GM23248 (cell line): ENCODE measurements around the gene SDK2.

Experiments used
- EZH2 ChIP-seq: fragments of 200-600 bp; sonication (generic); IDR thresholded peaks from 2 replicates; pipeline ENCODE4 v1.6.1; 2018; ENCODE audit warnings: antibody characterized with exemption, mild to moderate bottlenecking; ENCODE audit not compliant: insufficient read depth, poor library complexity, severe bottlenecking
- EZH2phosphoT487 ChIP-seq: fragments of 200-600 bp; sonication (generic); IDR thresholded peaks from 2 replicates; pipeline ENCODE4 v1.6.1; 2018; ENCODE audit warnings: antibody characterized with exemption, moderate library complexity, mild to moderate bottlenecking, low read depth; ENCODE audit not compliant: insufficient read depth

DNA sequence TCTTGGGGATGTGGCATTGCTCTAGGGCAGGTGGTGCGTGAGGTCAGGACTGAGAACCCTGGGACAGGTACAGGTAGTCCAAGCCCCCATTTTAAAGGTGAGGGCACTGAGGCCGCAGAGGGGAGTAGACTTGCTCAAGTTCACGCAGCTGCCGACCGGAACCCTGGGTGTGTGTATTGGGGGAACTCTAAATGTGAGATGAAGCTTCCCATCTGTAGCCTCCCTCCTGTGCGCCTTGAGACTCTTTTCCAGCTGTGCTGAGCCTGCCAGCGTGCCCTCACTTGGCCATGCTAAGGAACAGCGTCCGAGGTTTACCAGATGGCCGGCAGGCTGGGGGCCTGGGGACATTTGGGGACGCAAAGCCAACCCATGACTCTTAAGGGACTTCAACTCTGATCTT lies 253.4 kb downstream of the SDK2 start:
- TF ChIP-seq EZH2 (no peak), EZH2phosphoT487 (no peak)
